SKM-1 (cell line): ENCODE data around the gene PUM1.

ENCODE experiments used
- DNase-seq: peaks from one replicate; lab custom pipeline; 2025; ENCODE audit not compliant: unreplicated experiment; lab: John Stamatoyannopoulos, UW

Gene PUM1

DNA sequence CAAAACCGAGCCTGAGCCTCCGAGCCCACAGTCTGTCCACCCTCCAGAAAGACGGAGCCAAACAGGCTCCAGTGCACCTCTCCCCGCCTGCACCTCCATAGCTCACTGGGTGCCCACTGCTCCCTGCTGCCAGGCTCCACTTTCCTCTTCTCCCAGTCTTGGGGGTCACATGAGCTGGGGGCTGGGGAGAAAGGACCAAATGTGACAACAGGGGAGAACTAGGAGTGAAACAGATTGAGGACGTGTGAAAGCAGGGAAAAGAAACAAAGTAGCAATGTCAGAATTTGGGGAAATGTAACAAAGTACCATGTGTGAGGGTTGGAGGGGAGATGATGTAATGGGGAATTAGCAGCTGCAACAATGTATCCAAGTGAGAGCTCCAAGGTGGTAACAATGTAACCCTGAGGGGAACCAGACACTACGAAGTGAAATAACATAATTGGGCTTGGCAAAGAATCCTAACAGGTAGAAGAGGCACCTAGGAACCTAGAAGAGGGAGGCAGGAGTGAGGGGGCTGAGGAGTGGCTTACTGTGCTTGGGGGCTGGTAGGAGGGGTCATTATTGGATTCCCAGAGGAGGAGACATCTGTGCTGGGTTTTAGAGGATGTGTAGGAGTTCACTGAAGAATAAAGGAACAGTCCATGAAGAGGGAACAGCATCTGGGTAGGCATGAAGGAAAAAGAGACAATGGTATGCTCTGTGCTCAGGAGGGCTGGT is 169.4 kb downstream of the PUM1 start:
- no peak for DNase-seq

- no peak for DNase-seq
Measured at GRCh38 chr1:30895382-30895943, 170.1 kb downstream of the PUM1 start.

- no peak for DNase-seq
Measured at GRCh38 chr1:30894508-30894973, 171.0 kb downstream of the PUM1 start.

- no peak for DNase-seq
Measured at GRCh38 chr1:30893776-30894507, 171.6 kb downstream of the PUM1 start.

GRCh38 chr1:30892671-30893073 is 172.8 kb downstream of the PUM1 start:
- no peak for DNase-seq

DNA sequence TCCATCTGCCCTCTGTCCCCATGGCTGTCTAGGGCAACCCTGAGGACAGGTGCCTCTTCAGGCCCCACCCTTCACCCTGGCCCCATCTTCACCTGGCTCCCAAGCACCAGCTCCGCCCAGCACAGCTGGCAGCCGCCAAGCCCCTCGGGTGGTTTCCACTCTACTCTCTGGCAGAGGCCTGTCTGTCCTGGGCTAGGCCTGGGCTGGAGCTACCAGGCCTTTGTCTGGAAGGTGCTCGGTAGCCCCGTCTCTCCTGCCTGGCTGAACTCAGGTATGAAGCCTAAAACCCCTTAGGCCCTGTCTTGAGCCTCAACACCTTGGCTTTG is 174.3 kb downstream of the PUM1 start:
- no peak for DNase-seq

- no peak for DNase-seq
Measured at GRCh38 chr1:30890502-30891226, 174.9 kb downstream of the PUM1 start.

GRCh38 chr1:30889511-30889910 is 176.0 kb downstream of the PUM1 start:
- DNase-seq: no peak

DNA sequence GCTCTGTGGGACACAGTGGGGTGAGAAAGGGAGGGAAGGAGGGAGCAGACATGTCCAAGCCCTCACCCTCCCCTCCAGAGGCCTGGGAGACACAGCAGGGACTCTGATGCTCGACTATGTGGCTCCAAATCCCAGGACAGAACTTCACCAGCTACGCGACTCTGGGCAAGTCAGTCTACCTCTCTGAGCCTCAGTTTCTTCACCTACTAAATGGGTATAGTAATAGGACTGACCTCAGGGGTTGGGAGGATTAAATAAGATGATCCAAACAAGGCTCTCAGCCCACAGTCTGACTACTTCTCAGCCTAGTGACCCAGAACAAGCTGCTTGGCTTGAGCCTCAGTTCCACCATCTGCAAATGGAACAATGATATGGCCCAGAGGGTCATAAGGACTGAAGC is 176.5 kb downstream of the PUM1 start:
- DNase-seq: no peak

DNA sequence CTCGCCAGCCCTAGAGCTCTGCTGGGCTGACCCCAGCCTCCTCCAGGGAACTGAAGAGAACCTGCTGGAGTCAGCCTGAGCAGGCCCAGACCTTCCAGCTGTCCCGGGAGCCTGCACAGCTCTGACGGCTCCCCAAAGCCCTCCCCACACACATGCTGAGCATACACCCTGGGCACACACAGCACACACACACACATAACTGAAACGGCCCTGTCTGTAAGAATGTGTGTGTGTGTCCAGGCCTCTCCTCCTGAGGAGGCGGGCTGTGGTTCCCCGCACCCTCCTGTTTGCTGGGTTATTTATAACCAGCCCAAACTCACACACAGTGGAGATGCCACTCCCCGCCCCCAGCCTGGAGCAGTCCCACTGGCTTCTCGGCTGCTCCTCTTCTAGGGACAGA is 177.1 kb downstream of the PUM1 start:
- DNase-seq: no peak

DNA sequence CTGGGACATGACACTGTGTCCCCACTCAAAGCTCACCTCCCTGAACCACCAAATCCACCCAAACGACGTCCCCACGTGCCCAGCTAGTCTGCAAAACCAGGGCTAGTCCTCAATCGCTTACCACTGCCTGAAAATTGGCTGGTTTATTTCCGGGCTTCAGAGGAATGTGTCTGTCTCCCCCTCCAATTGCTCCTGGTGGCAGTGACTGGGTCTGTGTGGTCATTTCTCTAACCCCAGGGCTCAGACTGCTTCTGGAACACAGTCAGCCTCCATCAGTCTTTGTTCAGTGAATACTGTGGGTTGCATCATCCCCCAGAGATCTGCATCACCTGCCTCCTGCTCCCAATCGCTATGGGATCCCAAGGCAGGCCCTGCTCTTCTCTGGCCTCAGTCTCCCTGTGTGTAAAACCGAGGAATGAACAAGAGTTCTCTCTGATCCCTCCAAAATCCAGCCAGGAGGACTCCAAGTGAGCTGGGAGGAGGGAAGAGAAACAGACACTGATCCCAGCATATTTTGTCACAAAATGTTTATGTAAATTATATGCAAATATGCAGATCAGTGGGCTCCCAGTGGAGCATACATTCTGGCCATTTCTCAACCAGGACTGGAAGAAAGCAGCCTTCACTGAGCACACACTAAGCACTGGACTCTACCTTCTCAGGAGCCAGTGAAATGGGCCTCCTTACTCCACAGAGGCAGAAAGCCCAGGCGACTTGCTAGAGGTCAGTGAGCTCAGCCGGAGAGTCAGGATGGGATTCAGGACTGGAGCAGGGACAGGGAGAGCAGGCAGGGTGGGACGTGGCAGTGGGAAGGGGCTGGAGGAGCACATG is 177.8 kb downstream of the PUM1 start:
- no peak for DNase-seq

DNA sequence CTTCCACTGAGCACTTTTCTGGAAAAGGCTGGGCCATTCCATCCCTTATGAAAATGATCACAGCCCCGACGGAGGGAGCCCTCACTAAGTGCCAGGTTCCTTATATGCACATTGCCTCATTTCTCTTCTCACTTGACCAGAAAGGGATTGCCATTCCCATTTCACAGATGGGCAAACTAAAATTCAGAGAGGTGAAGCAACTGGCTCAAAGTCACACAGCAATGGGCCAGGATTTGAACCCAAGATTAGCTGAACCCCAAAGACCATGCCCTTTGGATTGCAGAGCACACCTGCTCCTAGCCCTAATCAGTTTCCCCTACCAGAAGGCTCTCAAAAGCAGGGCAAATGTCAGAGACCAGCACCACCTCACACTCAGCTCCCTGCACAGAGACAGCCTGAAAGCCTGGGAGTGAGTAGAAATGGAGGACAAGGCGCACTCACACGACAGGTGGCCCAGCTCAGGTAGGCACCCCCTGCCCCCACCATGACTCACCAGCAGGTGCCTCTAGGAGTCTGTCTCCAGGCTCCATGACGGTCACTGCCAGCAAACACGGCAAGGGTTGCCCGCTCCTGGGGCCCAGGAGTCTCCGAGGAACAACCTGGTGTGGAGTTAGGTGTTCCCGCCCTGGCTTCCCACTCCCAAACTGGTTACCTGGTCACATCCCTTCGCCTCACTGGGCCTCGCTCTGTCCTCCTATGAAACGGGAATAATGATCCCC is 178.6 kb downstream of the PUM1 start:
- DNase-seq: no peak

- no peak for DNase-seq
Measured at GRCh38 chr1:30885570-30886522, 179.7 kb downstream of the PUM1 start.

- DNase-seq: no peak
Measured at GRCh38 chr1:30884723-30885122, 180.8 kb downstream of the PUM1 start.

DNA sequence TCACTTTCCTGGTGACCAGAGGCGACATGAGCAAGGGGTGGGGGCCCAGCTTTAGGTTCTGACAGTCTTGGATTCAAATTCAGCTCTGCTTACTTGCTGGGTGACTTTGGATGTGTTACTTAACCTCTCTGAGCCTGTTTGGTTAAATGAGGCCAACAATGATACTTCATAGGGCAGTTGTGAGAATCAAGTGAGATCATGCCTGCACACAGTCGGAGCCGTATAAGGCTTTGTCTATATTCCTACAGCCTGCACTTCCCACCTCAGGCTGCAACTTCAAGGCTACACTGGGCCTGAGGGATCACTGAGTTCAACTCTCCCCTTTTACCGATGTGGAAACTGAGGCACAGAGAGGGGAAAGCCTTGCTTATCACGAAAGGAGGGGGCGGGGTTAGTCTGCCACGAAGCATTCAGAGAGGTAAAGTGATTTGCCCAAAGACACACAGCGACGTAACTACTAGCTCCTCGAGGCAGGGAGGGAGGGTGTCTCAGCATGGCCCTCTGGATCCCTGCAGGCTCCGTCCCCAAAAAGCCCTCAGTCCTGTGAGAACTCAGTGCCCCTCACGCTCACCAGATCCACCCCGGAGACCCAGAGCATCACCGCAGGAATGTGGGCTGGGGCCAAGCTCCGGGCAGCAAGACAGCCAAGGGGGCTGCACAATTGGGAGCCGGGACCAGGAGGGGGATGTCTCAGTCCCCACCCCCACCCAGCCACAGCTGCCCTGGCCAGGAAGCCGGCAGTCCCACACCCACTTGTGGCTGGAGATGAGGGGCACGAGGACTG is 181.9 kb downstream of the PUM1 start:
- no peak for DNase-seq

GRCh38 chr1:30882678-30883388 is 182.7 kb downstream of the PUM1 start:
- DNase-seq: no peak
